HFF-Myc (cell line): ENCODE data around the gene FBLN2.

Experiments
- DNase-seq: peaks from one replicate; pipeline ENCODE4 v3.0.0-alpha.2; 2011; ENCODE audit warnings: low read depth; ENCODE audit errors: extremely low read depth
- H3K4me3 ChIP-seq: replicated peaks from 2 replicates; pipeline ENCODE4 v1.5.1; 2011; ENCODE audit warnings: low read depth, mild to moderate bottlenecking, control low read depth, low read length
- TF ChIP-seq, protein P1 (sequence below): IDR thresholded peaks from 2 replicates; pipeline ENCODE4 v1.5.1; 2012; ENCODE audit warnings: mild to moderate bottlenecking, low read depth, low read length, control low read depth; ENCODE audit errors: missing control alignments

The FBLN2 gene

DNA sequence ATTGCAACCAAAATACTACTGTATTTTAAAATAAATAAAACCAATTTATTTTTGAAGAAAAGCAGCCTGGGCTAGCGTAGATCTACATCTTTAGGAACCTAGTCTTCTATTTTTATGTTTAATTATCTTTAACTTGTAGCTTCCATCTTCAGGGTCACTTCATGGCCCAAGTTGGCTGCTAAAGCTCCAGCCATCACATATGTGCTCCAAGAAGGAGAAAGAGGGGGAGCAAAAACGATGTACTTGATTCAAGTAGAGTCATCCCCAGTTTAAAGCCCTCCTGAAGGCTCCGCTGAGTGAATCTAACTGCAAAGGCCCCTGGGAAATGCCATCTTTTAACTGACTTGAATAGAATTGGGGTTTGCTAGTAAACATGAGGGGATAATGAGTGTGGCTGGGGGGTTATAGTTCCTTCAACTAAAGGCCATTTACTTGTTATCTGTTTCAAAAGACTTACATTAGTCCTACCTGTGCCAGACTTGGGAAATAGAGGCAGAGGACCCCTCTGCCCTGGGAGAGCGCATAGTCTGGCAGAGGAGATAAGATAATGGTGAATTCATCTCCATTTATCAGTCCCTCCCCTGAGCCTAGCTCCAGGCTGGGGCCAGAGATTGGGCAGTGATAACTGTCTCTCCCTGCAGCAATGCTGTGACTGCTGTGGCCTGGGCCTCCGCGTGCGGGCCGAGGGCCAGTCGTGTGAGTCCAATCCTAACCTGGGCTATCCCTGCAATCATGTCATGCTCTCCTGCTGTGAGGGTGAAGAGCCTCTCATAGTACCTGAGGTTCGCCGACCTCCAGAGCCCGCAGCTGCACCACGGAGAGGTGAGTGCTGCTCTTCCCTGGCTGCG lies 64.6 kb downstream of the FBLN2 start:
- DNase-seq = no peak
- TF ChIP-seq, protein P1, sequence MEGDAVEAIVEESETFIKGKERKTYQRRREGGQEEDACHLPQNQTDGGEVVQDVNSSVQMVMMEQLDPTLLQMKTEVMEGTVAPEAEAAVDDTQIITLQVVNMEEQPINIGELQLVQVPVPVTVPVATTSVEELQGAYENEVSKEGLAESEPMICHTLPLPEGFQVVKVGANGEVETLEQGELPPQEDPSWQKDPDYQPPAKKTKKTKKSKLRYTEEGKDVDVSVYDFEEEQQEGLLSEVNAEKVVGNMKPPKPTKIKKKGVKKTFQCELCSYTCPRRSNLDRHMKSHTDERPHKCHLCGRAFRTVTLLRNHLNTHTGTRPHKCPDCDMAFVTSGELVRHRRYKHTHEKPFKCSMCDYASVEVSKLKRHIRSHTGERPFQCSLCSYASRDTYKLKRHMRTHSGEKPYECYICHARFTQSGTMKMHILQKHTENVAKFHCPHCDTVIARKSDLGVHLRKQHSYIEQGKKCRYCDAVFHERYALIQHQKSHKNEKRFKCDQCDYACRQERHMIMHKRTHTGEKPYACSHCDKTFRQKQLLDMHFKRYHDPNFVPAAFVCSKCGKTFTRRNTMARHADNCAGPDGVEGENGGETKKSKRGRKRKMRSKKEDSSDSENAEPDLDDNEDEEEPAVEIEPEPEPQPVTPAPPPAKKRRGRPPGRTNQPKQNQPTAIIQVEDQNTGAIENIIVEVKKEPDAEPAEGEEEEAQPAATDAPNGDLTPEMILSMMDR = no peak
- H3K4me3 ChIP-seq = no peak overlapping the region

DNA sequence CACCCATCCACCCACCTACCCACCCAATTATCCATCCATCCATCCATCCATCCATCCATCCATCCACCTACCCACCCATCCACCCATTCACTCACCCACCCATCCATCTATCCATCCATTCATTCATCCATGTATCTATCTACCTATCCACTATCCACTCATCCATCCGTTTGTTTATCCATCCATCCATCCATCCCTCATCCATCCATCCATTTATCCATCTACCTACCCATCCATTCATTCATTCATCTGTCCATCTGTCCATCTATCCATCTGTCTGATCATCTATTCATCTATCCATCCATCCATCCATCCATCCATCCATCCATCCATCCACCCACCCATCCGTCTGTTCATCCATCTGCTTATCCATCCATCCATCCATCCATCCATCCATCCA lies 65.7 kb downstream of the FBLN2 start:
- H3K4me3 ChIP-seq = no peak overlapping the region
- DNase-seq = no peak
- TF ChIP-seq, protein P1 = no peak

DNA sequence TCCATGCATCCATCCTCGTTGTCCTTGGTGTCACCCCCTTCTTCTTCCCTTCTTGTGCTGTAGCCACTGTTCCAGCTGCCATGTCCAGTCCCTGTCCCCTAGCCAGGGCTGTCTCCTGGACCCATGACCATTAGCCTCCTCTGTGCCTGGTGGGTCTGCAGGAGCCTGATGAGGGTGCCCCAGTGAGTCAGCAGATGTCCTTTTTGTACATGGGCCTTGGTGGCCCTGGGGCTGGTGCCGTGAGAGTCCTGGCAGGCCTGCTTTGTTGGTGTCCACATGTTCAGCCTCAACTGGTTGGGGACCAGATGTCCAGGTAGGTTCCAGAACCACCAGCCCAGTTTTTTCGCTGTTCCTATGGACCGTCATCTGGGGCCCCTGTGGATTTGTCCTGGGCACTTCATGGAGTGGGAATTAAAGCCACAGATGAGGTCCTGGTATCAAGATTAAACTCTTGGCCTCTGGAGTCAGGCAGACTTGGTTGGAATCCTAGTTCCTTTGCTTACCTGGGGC lies 66.1 kb downstream of the FBLN2 start:
- TF ChIP-seq, protein P1 = no peak
- DNase-seq = no peak

DNA sequence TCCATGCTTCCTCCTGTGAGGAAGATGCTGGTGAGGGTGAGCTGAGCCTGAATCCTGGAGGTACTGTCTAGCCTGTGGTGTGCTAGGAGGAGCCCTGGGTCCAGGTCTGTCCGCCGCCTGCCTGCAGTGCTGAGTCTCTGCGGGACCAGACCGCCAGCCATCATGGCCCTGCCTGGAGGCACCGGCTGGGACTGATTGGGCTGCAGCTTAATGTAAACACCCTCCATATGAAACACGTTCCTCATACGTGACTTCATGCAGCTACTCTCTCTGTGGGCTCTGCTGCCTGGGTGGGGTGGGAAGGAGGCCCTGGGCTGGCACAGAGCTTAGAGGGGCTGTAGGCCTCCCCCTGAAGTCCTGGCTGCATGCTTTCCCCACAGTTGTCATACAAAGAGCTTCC lies 67.4 kb downstream of the FBLN2 start:
- no peak overlapping the region for H3K4me3 ChIP-seq
- no peak for DNase-seq
- TF ChIP-seq, protein P1 = no peak

More for the DNA sequence above, 66.1 kb downstream of the FBLN2 start:
- H3K4me3 ChIP-seq = no peak overlapping the region

DNA sequence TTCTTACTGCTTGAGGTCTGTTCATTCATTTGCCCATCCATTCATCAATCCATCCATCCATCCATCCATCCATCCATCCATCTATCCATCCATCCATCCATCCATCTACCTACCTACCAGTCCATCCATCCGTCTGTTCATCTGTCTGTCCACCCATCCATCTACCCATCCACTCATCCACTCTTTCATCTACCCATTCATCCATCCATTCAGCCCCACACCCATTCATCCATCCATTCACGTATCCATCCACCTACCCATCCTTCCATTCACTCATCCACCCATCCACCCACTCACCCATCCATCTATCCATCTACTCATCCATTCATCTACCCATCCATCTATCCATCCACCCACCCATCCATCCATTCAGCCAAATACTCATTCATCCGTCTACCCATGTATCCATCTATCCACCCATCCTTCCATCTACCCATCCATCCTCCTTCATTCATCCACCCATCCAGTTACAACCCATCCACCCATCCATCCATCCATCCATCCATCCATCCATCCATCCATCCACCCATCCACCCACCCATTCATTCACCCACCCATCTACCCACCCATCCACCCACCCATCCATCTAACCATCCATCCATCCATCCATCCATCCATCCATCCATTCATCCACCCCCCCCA lies 68.3 kb downstream of the FBLN2 start:
- TF ChIP-seq, protein P1 = no peak
- H3K4me3 ChIP-seq = no peak overlapping the region
- DNase-seq = no peak

DNA sequence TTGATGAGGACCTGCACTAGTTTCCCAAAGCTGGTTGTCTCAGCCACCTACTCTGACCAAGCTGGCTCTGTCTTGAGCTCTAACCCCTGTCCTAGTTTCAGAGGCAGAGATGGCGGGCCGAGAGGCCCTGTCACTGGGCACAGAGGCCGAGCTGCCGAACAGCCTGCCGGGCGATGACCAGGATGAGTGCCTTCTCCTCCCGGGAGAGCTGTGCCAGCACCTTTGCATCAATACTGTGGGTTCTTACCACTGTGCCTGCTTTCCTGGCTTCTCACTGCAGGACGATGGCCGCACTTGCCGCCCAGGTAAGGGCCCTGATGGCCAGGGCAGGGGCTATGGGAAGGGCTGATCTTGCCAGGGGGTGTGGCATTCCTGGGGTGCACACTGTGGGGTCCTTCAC lies 69.1 kb downstream of the FBLN2 start:
- TF ChIP-seq, protein P1 = no peak
- no peak for DNase-seq
- H3K4me3 ChIP-seq = no peak overlapping the region
